Bronchial epithelial cell (primary cell): Measurements from ENCODE around the gene SLC35E4. TPM values are rescaled to one million over a fixed set of nuclear protein-coding genes. Genes with fewer than 3 reads are reported as not detected.

Experiments
- DNase-seq: peaks from one replicate; pipeline ENCODE4 v3.0.0-alpha.2; 2010; ENCODE audit warnings: low read depth
- FAIRE-seq: peaks from 2 replicates; lab custom pipeline; 2011; peaks lifted over from hg19 to GRCh38; lab: Jason Lieb, UNC
- H3K27me3 ChIP-seq: 2 replicates; pipeline ENCODE4 v1.5.1; 2011; ENCODE audit warnings: low read length; ENCODE audit not compliant: control insufficient read depth, insufficient read depth
- H3K36me3 ChIP-seq: 2 replicates; pipeline ENCODE4 v1.5.1; 2011; ENCODE audit warnings: low read length; ENCODE audit not compliant: control insufficient read depth, insufficient read depth
- H3K4me3 ChIP-seq: 2 replicates; pipeline ENCODE4 v1.5.1; 2011; ENCODE audit warnings: mild to moderate bottlenecking, low read depth, low read length, control low read depth
- total RNA-seq: library from RNA; depleted of rRNA; stranded (reverse); fragments of >200 nt; gene quantifications from 2 replicates; pipeline ENCODE4 v1.2.1, GENCODE V29; 2014
- TF ChIP-seq, protein P1 (sequence below): IDR thresholded peaks from 2 replicates; pipeline ENCODE4 v1.5.1; 2011; ENCODE audit warnings: mild to moderate bottlenecking, moderate library complexity, low read length, control low read depth, inconsistent platforms; ENCODE audit not compliant: insufficient read depth, severe bottlenecking

Gene SLC35E4
- total RNA-seq, 1 donor from 2014 or later = 4.7 TPM

DNA sequence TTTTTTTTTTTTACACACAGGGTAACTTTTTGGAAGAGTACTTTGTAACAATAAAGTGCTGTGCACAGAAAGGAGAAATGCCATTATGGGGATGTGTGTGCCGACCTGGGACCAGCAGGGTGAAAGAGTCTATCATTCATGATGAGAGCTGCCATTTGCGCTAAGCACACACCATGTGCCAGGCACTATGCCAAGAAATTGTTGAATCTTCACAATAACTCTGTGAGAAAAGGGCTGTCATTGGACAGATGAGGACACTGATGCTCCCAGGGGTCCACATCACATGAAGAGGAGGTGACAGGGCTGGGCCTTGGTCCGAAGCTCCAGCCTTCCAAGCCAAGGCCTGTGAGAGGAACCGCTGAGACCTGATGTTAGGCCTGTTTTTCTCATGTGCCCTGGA is 26.5 kb downstream of the SLC35E4 start:
- no peak overlapping the region for H3K4me3 ChIP-seq
- TF ChIP-seq, protein P1, sequence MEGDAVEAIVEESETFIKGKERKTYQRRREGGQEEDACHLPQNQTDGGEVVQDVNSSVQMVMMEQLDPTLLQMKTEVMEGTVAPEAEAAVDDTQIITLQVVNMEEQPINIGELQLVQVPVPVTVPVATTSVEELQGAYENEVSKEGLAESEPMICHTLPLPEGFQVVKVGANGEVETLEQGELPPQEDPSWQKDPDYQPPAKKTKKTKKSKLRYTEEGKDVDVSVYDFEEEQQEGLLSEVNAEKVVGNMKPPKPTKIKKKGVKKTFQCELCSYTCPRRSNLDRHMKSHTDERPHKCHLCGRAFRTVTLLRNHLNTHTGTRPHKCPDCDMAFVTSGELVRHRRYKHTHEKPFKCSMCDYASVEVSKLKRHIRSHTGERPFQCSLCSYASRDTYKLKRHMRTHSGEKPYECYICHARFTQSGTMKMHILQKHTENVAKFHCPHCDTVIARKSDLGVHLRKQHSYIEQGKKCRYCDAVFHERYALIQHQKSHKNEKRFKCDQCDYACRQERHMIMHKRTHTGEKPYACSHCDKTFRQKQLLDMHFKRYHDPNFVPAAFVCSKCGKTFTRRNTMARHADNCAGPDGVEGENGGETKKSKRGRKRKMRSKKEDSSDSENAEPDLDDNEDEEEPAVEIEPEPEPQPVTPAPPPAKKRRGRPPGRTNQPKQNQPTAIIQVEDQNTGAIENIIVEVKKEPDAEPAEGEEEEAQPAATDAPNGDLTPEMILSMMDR = no peak
- peaks cover 3% of the 10 kb centered on the region for H3K36me3 ChIP-seq
- FAIRE-seq (peak; percentile 23), DNase-seq (no peak)
- no peaks in the 10 kb centered on the region for H3K27me3 ChIP-seq

DNA sequence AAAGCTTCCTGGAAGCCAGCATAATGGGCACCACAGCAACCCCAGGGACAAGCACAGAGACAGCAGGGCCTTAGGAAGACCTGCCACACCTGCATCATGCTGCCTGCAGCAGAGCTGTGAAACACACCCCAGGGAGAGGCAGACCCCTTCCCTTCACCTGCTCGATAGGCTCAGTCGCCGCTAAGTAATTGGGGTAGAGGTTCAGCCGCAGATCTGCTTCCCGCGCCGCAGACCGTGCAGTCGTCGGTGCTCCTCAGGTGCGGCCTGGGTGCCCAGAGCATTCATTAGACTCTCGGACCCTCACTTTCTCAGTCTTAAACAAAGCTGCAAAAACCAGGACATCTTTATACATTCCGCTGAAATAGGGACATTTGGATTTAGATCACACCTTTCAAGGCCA is 29.2 kb downstream of the SLC35E4 start:
- H3K27me3 ChIP-seq = no peaks in the 10 kb centered on the region
- DNase-seq = no peak
- no peak for FAIRE-seq
- no peak overlapping the region for H3K4me3 ChIP-seq
- TF ChIP-seq, protein P1 = no peak
- peaks cover 3% of the 10 kb centered on the region for H3K36me3 ChIP-seq

- FAIRE-seq (no peak), DNase-seq (no peak)
- no peak overlapping the region for H3K4me3 ChIP-seq
Measured at GRCh38 chr22:30665266-30665665, 29.7 kb downstream of the SLC35E4 start.

DNA sequence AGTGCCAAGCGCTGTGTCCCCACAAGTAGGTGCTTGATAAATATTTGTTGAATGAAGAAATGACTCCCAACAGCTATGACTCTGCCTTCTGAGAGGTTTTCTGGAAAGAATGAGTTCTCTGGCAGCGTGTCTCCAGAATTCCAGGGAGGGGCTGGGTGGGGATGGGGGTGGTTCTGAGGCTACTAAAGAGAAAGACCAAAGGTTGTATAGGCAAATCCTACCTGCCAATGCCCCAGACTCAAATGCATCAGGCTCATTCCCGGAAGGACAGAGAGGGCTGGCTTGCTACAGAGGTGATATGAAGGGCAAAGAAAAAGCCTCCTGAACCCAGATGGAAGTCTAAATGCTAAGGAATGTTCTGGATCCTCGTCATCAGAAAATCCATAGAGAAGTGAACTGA is 30.2 kb downstream of the SLC35E4 start:
- H3K36me3 ChIP-seq = peaks cover 3% of the 10 kb centered on the region
- TF ChIP-seq, protein P1 = no peak
- no peak overlapping the region for H3K4me3 ChIP-seq
- H3K27me3 ChIP-seq = no peaks in the 10 kb centered on the region
- FAIRE-seq (no peak), DNase-seq (peak; percentile 30)

More at GRCh38 chr22:30665266-30665665, 29.7 kb downstream of the SLC35E4 start:
- H3K36me3 ChIP-seq = peaks cover 3% of the 10 kb centered on the region
- TF ChIP-seq, protein P1 = no peak
- H3K27me3 ChIP-seq = no peaks in the 10 kb centered on the region

DNA sequence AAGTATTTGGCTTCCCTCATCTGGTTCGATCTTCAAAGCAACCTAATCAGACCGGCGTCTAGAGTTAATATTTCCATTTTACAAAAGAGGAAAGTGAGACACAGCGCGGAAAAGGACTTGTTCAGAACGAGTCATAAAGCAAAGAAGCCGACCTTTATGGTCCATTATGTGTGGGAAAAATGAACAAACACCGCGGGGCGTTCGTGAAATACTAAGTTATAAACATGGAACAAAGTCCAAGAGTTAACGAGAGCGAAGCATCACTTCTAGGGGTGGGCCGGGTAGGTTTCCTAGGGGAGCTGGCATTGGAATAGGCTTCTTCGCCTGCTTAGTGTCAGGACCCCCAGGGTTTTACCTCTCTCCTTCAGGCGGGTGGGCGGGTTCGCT is 31.5 kb downstream of the SLC35E4 start:
- DNase-seq (no peak), FAIRE-seq (no peak)
- H3K4me3 ChIP-seq = peak overlapping the region; percentile 70
- TF ChIP-seq, protein P1 = no peak
- no peaks in the 10 kb centered on the region for H3K27me3 ChIP-seq
- peaks cover 1% of the 10 kb centered on the region for H3K36me3 ChIP-seq

- DNase-seq (peak; percentile 69), FAIRE-seq (no peak)
- Histone ChIP-seq H3K4me3 (peak within 1 kb of the TSS; percentile 70), H3K36me3 (peaks cover 1% of the 10 kb centered on the region), H3K27me3 (no peaks in the 10 kb centered on the region)
- TF ChIP-seq, protein P1 = peak; percentile 47
Measured at GRCh38 chr22:30667494-30668385, 32.2 kb downstream of the SLC35E4 start, which contains the start of gene DUSP18. Gene DUSP18, minus strand, starts transcription at chr22:30667875. Its CDS starts 3,872 bp downstream, at chr22:30664003.
